Activated T-cell treated with anti-CD3 and anti-CD28 coated beads for 1 hour (primary cell): Measurements from ENCODE around the gene SYNC.
A peak's percentile ranks its signal among the peaks of the same experiment; 100 is the strongest.
"Not testable (repeated sequence)": the region's sequence is repeated elsewhere in the genome, so short reads cannot be mapped to it uniquely, and the experiment has no call there.

ENCODE experiments used
- DNase-seq: peaks from one replicate; pipeline ENCODE4 v3.0.0-alpha.2; 2020; ENCODE audit warnings: low read depth

SYNC gene

GRCh38 chr1:32693455-32694174 lies 9.0 kb downstream of the SYNC start:
- DNase-seq: no peak

GRCh38 chr1:32686387-32686786 lies 16.2 kb downstream of the SYNC start:
- DNase-seq: no peak

GRCh38 chr1:32685498-32685897 lies 17.1 kb downstream of the SYNC start:
- no peak for DNase-seq

GRCh38 chr1:32684167-32684811 lies 18.3 kb downstream of the SYNC start:
- no peak for DNase-seq

- DNase-seq: no peak
Measured at GRCh38 chr1:32683397-32683796, 19.2 kb downstream of the SYNC start.

- no peak for DNase-seq
Measured at GRCh38 chr1:32681999-32682398, 20.6 kb downstream of the SYNC start.

- no peak for DNase-seq
Measured at GRCh38 chr1:32681509-32681908, 21.1 kb downstream of the SYNC start.

- no peak for DNase-seq
Measured at GRCh38 chr1:32680642-32681041, 21.9 kb downstream of the SYNC start.

- not testable (repeated sequence) for DNase-seq
Measured at GRCh38 chr1:32679993-32680392, 22.6 kb downstream of the SYNC start.

GRCh38 chr1:32676945-32677344 lies 25.6 kb downstream of the SYNC start:
- DNase-seq: no peak

- DNase-seq: not testable (repeated sequence)
Measured at GRCh38 chr1:32668716-32669115, 33.9 kb downstream of the SYNC start.

- no peak for DNase-seq
Measured at GRCh38 chr1:32666901-32667566, 35.5 kb downstream of the SYNC start.

- DNase-seq: no peak
Measured at GRCh38 chr1:32665915-32666314, 36.7 kb downstream of the SYNC start.

- DNase-seq: no peak
Measured at GRCh38 chr1:32659581-32659980, 43.0 kb downstream of the SYNC start.

- DNase-seq: no peak
Measured at GRCh38 chr1:32652244-32652962, 50.2 kb downstream of the SYNC start.

- no peak for DNase-seq
Measured at GRCh38 chr1:32651461-32652073, 51.0 kb downstream of the SYNC start.

- DNase-seq: peak; percentile 98
Measured at GRCh38 chr1:32650752-32651460, 51.7 kb downstream of the SYNC start, which contains the start of gene RBBP4. RBBP4 (plus strand) TSS chr1:32651208; CDS start chr1:32651307, 99 bp downstream.

GRCh38 chr1:32650248-32650751 lies 52.3 kb downstream of the SYNC start, which contains the start of gene ZBTB8OS:
ZBTB8OS (minus strand) TSS chr1:32650550; CDS start chr1:32650529, 21 bp downstream.
- DNase-seq: peak; percentile 76

- no peak for DNase-seq
Measured at GRCh38 chr1:32647308-32648134, 55.0 kb downstream of the SYNC start.

- no peak for DNase-seq
Measured at GRCh38 chr1:32644426-32644825, 58.1 kb downstream of the SYNC start.
